ENCODE data around the gene PSMC5. TPM values are rescaled to one million over a fixed set of nuclear protein-coding genes. Genes with fewer than 3 reads are reported as not detected.

PSMC5 gene
- total RNA-seq, 1 donor from 2014 or later: 133 TPM

DNA sequence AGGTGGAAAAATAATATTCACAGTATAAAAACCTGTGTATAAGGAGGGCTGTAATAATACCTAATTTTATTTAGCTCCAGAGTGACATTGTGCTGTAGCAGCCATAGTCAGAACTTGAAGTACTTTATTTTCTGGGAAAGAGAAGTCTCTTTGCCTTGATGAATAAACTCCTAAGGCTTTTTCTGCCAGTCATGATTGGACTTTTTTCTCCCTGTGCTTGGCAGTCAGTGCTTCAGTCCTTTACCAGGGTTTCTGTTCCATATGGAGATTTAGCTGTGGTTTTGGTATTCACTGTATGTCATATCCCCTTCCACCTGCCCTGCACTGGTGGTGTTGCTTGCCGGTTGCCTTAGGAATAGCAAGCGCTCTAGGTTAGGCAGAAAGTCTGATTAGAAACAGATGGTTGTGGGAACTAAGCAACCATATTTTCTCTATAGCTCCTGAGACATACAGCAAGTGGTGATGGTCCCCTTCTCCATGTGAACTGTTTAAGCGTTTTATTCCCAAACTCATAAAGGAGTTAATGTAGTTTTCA, 28.6 kb upstream of the PSMC5 start:
- no peaks in the 10 kb centered on the region for H3K27me3 Mint-ChIP-seq (ENCODE audit: unreplicated experiment)
- no peak overlapping the region for H3K27ac Mint-ChIP-seq (ENCODE audit: unreplicated experiment)
- no peaks in the 10 kb centered on the region for H3K9me3 Mint-ChIP-seq (ENCODE audit: unreplicated experiment)
- no peaks in the 10 kb centered on the region for H3K36me3 Mint-ChIP-seq (ENCODE audit: unreplicated experiment)
- H3K4me1 Mint-ChIP-seq (ENCODE audit: low read depth, unreplicated experiment): no peaks in the 10 kb centered on the region
- TF ChIP-seq, protein P1, sequence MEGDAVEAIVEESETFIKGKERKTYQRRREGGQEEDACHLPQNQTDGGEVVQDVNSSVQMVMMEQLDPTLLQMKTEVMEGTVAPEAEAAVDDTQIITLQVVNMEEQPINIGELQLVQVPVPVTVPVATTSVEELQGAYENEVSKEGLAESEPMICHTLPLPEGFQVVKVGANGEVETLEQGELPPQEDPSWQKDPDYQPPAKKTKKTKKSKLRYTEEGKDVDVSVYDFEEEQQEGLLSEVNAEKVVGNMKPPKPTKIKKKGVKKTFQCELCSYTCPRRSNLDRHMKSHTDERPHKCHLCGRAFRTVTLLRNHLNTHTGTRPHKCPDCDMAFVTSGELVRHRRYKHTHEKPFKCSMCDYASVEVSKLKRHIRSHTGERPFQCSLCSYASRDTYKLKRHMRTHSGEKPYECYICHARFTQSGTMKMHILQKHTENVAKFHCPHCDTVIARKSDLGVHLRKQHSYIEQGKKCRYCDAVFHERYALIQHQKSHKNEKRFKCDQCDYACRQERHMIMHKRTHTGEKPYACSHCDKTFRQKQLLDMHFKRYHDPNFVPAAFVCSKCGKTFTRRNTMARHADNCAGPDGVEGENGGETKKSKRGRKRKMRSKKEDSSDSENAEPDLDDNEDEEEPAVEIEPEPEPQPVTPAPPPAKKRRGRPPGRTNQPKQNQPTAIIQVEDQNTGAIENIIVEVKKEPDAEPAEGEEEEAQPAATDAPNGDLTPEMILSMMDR (IDR thresholded peaks at IDR 0.05; ENCODE audit: partially characterized antibody, unreplicated experiment): no peak
- H3K4me3 Mint-ChIP-seq (ENCODE audit: unreplicated experiment): no peak overlapping the region
- no peak for DNase-seq

DNA sequence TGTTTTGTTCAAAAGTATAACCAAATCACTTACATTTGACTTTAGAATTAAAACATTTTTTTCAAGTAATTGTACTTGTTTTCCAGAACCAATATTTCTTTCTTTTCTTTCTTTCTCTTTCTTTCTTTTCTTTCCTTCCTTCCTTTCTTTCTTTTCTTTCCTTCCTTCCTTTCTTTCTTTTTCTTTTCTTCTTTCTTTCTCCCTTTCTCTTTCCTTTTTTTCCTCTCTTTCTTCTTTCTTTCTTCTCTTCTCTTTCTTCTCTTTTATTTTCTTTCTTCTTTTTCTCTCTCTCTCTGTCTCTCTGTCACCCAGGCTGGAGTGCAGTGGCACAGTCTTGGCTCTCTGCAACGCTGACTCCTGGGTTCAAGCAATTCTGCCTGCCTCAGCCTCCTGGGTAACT, 26.4 kb upstream of the PSMC5 start:
- no peaks in the 10 kb centered on the region for H3K27me3 Mint-ChIP-seq (ENCODE audit: unreplicated experiment)
- H3K27ac Mint-ChIP-seq (ENCODE audit: unreplicated experiment): no peak overlapping the region
- no peaks in the 10 kb centered on the region for H3K4me1 Mint-ChIP-seq (ENCODE audit: low read depth, unreplicated experiment)
- no peak overlapping the region for H3K4me3 Mint-ChIP-seq (ENCODE audit: unreplicated experiment)
- DNase-seq: no peak
- TF ChIP-seq, protein P1 (IDR thresholded peaks at IDR 0.05; ENCODE audit: partially characterized antibody, unreplicated experiment): no peak
- no peaks in the 10 kb centered on the region for H3K36me3 Mint-ChIP-seq (ENCODE audit: unreplicated experiment)
- H3K9me3 Mint-ChIP-seq (ENCODE audit: unreplicated experiment): no peaks in the 10 kb centered on the region

DNA sequence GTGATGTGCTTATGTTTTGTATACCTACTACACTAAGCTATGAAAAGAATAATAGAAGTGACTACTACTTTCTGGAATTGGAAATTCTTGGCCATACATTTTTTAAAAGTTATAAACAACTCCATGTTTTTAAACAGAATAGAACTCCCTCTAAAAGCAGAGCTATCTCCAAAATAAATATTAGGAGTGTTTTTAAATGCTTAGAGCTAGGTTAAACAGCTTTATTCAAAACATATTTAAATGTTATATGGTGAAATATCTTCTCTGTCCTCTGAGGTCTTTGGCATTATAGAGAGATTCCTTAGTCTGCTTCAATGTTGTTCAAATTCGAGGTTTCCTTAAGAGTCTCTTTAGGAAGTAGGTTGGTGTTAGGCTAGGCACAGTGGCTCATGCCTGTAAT, 22.9 kb upstream of the PSMC5 start:
- no peak overlapping the region for H3K4me3 Mint-ChIP-seq (ENCODE audit: unreplicated experiment)
- H3K9me3 Mint-ChIP-seq (ENCODE audit: unreplicated experiment): no peaks in the 10 kb centered on the region
- H3K4me1 Mint-ChIP-seq (ENCODE audit: low read depth, unreplicated experiment): no peaks in the 10 kb centered on the region
- TF ChIP-seq, protein P1 (IDR thresholded peaks at IDR 0.05; ENCODE audit: partially characterized antibody, unreplicated experiment): no peak
- H3K27ac Mint-ChIP-seq (ENCODE audit: unreplicated experiment): no peak overlapping the region
- H3K36me3 Mint-ChIP-seq (ENCODE audit: unreplicated experiment): no peaks in the 10 kb centered on the region
- no peaks in the 10 kb centered on the region for H3K27me3 Mint-ChIP-seq (ENCODE audit: unreplicated experiment)
- no peak for DNase-seq

DNA sequence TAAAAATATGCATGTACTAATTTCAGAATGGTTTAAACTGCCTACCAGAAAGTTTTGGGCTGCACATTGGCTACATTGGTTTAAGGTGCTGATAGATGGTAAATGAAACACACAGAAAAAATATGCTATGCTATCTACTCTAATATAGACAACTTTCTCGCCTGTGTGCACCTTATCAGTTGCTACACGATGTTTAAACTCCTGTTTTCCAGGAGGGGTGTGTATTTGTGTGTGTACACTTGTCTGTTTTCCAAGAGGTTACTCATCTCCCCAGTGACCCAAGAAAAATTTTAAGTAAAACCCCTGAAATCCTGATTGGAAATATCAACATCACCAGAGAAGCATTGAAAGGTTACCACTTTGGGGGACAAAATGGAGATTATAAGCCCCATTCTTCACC, 21.6 kb upstream of the PSMC5 start:
- H3K4me1 Mint-ChIP-seq (ENCODE audit: low read depth, unreplicated experiment): no peaks in the 10 kb centered on the region
- H3K27ac Mint-ChIP-seq (ENCODE audit: unreplicated experiment): no peak overlapping the region
- H3K9me3 Mint-ChIP-seq (ENCODE audit: unreplicated experiment): no peaks in the 10 kb centered on the region
- no peaks in the 10 kb centered on the region for H3K27me3 Mint-ChIP-seq (ENCODE audit: unreplicated experiment)
- DNase-seq: no peak
- H3K4me3 Mint-ChIP-seq (ENCODE audit: unreplicated experiment): no peak overlapping the region
- TF ChIP-seq, protein P1 (IDR thresholded peaks at IDR 0.05; ENCODE audit: partially characterized antibody, unreplicated experiment): no peak
- no peaks in the 10 kb centered on the region for H3K36me3 Mint-ChIP-seq (ENCODE audit: unreplicated experiment)

DNA sequence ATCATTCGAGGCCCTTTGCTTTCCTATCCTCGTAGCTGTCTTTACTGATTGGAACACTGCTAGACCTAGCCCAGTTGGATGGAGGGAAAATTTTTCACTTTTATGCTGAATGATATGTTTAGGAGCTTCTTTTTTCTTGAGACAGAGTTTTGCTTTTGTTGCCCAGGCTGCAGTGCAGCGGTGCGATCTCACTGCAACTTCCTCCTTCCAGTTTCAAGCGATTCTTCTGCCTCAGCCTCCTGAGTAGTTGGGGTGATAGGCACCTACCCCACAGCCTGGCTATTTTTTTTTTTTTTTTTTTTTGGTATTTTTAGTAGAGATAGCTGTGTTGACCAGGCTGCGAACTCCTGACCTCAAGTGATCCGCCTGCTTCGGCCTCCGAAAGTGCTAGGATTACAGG, 17.3 kb upstream of the PSMC5 start:
- H3K36me3 Mint-ChIP-seq (ENCODE audit: unreplicated experiment): no peaks in the 10 kb centered on the region
- no peak overlapping the region for H3K27ac Mint-ChIP-seq (ENCODE audit: unreplicated experiment)
- H3K27me3 Mint-ChIP-seq (ENCODE audit: unreplicated experiment): no peaks in the 10 kb centered on the region
- H3K4me3 Mint-ChIP-seq (ENCODE audit: unreplicated experiment): no peak overlapping the region
- TF ChIP-seq, protein P1 (IDR thresholded peaks at IDR 0.05; ENCODE audit: partially characterized antibody, unreplicated experiment): no peak
- H3K4me1 Mint-ChIP-seq (ENCODE audit: low read depth, unreplicated experiment): no peaks in the 10 kb centered on the region
- no peaks in the 10 kb centered on the region for H3K9me3 Mint-ChIP-seq (ENCODE audit: unreplicated experiment)
- DNase-seq: no peak
